ENCODE data around the gene ALG8.
A peak's percentile ranks its signal among the peaks of the same experiment; 100 is the strongest.

The ALG8 gene

DNA sequence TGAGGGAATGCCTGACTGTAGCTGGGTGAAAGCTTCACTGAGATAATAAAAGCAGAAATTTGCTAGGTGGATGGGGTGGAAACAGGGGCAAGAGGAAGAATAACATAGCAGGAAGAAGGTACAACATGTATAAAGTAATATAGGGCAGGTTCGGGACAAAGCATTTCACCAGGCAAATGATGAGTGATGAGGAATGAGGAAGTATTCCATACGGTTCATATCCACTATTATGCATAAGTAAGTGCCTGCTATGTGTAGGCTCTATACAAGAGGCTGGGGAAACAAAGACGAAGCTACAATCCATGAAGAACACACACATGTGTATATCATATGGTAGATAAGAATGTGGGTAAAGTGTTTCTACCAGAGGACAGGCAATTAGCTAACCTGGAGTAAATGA lies 67.7 kb downstream of the ALG8 start:
- Histone ChIP-seq H3K27ac (no peak overlapping the region), H4K20me1 (peaks cover 32 to 80% (median 65%) of the 10 kb centered on the region in 11 experiments; a peak in 20 of 22 replicates), H3K4me3 (no peak overlapping the region), H3K36me3 (peaks cover 74 to 96% (median 84%) of the 10 kb centered on the region in 11 experiments), H3K27me3 (no peaks in the 10 kb centered on the region), H3K9me3 (replicated peaks in 1 of 11) (no peaks in the 10 kb centered on the region), H3K4me2 (no peak overlapping the region), H3K4me1 (peaks cover 0 to 44% (median 6%) of the 10 kb centered on the region in 10 experiments; a peak in 17 of 20 replicates), H3K9ac (no peak overlapping the region)
- TF ChIP-seq Cebpa-rat (IDR thresholded peaks at IDR 0.05): no peak

DNA sequence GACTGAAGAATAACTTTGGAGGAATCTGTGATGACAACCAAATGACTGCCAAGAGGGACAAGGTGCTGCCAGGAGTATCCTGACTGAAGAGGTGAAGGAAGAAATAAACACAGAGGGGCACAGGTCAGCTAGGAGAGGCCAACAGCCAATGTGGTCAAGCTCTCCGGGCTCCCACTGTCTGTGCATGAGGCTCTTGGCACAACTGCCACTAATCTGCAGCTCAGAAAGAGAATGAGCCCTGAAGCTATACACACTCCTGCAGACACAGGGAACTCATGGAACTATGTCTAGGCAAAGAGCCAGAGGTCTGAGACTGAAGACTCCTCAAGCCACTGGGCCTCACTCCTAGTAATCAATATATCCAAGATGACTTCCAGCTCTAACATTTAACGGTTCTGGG lies 68.8 kb downstream of the ALG8 start:
- peaks cover 71 to 95% (median 75%) of the 10 kb centered on the region in 11 experiments for H3K36me3 ChIP-seq

DNA sequence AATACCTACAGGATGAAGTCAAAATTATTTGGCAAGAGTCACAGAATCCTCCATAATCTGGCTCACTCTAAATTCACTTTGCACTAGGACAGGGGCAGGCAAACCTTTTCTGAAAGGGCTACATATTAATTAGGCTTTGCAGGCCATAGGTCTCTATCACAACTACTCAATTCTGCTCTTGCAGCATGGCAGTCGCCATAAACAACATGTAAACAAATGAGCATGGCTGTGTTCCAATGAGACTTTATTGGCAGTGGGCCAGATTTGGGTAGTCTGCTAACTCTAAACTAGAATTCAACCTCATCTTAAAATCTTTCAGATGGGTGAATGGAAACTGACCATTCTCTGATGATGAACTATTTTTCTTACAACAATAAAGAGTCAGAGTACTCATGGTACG lies 70.0 kb downstream of the ALG8 start:
- peaks cover 61 to 86% (median 70%) of the 10 kb centered on the region in 11 experiments for H3K36me3 ChIP-seq

More for the DNA sequence above, 68.8 kb downstream of the ALG8 start:
- Histone ChIP-seq H3K4me2 (no peak overlapping the region), H3K27me3 (no peaks in the 10 kb centered on the region), H3K4me1 (peaks cover 0 to 37% (median 4%) of the 10 kb centered on the region in 10 experiments; a peak in 9 of 20 replicates), H3K4me3 (no peak overlapping the region), H3K9ac (no peak overlapping the region), H3K27ac (no peak overlapping the region), H4K20me1 (peaks cover 23 to 69% (median 54%) of the 10 kb centered on the region in 11 experiments; a peak in 20 of 22 replicates), H3K9me3 (replicated peaks in 1 of 11) (no peaks in the 10 kb centered on the region)
- TF ChIP-seq Cebpa-rat (IDR thresholded peaks at IDR 0.05): no peak

DNA sequence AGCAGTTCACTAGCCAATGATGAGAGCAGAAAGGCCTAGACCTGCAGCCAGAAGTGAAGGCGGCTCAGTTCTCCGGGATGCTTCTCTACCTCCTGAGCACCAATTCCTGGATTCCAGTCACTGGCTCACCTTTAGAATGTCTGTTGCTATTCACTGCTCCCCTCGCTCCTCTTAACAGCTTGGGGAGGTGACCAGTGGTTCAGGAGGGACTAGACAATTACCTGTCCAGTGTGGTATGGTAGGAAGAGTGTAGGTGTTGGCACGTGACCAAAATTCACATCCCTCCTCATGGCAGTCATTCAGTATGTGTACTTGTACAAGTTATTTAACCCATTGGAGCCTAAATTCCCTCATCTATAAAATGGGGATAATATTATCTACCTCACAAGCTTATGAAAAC lies 71.7 kb downstream of the ALG8 start:
- no peaks in the 10 kb centered on the region for H3K9me3 ChIP-seq (replicated peaks in 1 of 11)
- no peak overlapping the region for H3K9ac ChIP-seq
- peaks cover 56 to 72% (median 57%) of the 10 kb centered on the region in 11 experiments for H3K36me3 ChIP-seq
- no peak overlapping the region for H3K27ac ChIP-seq
- peaks cover 5 to 40% (median 25%) of the 10 kb centered on the region in 11 experiments; a peak in 16 of 22 replicates for H4K20me1 ChIP-seq
- no peak overlapping the region for H3K4me3 ChIP-seq
- H3K27me3 ChIP-seq: no peaks in the 10 kb centered on the region
- H3K4me1 ChIP-seq: peaks cover 0 to 22% (median 4%) of the 10 kb centered on the region in 10 experiments; a peak in 9 of 20 replicates
- H3K4me2 ChIP-seq: no peak overlapping the region
- no peak for TF ChIP-seq Cebpa-rat (IDR thresholded peaks at IDR 0.05)

More for the DNA sequence above, 70.0 kb downstream of the ALG8 start:
- H3K9ac ChIP-seq: no peak overlapping the region
- H3K4me1 ChIP-seq: peaks cover 0 to 33% (median 4%) of the 10 kb centered on the region in 10 experiments; a peak in 9 of 20 replicates
- peaks cover 12 to 58% (median 43%) of the 10 kb centered on the region in 11 experiments; a peak in 19 of 22 replicates for H4K20me1 ChIP-seq
- no peaks in the 10 kb centered on the region for H3K9me3 ChIP-seq (replicated peaks in 1 of 11)
- TF ChIP-seq Cebpa-rat (IDR thresholded peaks at IDR 0.05): no peak
- H3K4me3 ChIP-seq: no peak overlapping the region
- H3K27ac ChIP-seq: no peak overlapping the region
- H3K27me3 ChIP-seq: no peaks in the 10 kb centered on the region
- H3K4me2 ChIP-seq: no peak overlapping the region

DNA sequence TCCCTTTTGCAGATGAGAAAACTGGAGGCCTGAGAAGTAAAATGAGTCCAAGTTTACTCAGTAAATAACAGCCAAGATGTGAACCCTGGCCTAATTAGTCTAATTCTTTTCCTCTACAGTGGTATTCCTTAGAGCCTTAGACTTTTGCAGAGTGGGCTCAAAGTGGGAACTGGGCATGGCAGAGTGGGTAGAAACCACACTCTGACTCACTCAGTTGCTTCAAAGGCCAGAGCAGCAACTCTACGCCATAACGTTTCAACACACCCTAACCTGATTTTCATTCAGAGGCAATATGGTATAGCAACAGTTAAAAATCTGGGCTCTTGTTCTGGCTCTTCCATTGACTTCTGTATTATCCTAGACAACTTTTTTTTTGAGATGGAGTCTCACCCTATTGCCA lies 73.0 kb downstream of the ALG8 start:
- H3K27ac ChIP-seq: no peak overlapping the region
- peaks cover 3 to 28% (median 13%) of the 10 kb centered on the region in 11 experiments; a peak in 14 of 22 replicates for H4K20me1 ChIP-seq
- no peak for TF ChIP-seq Cebpa-rat (IDR thresholded peaks at IDR 0.05)
- no peaks in the 10 kb centered on the region for H3K9me3 ChIP-seq (replicated peaks in 1 of 11)
- peak overlapping the region in 5 of 11 experiments; percentile 7 to 55 (median 22); a peak in 6 of 22 replicates for H3K4me2 ChIP-seq
- H3K4me1 ChIP-seq: peaks cover 0 to 18% (median 4%) of the 10 kb centered on the region in 10 experiments; a peak in 9 of 20 replicates
- H3K36me3 ChIP-seq: peaks cover 43 to 59% (median 45%) of the 10 kb centered on the region in 11 experiments
- no peak overlapping the region for H3K4me3 ChIP-seq
- H3K27me3 ChIP-seq: no peaks in the 10 kb centered on the region
- H3K9ac ChIP-seq: no peak overlapping the region

DNA sequence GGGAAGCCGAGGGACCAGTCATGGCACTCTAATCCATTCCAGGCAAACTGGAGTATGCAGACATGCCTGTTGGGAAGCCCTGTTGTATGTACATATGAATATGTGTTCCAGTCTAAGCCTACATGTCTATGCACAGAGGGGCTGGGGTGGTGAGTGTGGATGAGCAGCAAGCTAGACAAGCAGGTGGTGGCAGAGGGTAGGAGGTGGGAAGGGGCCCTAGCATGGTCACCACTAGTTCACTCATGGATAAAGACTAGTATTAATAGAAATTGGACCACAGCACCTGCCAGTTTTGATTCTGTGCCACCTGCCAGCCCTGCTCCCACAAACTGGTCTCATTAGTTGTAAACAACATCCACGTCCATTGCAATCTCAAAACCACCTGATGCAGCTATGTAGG lies 74.2 kb downstream of the ALG8 start:
- TF ChIP-seq Cebpa-rat (IDR thresholded peaks at IDR 0.05): no peak
- no peak overlapping the region for H3K9ac ChIP-seq
- H3K4me3 ChIP-seq: no peak overlapping the region
- peaks cover 0 to 15% (median 1%) of the 10 kb centered on the region in 11 experiments; a peak in 11 of 22 replicates for H4K20me1 ChIP-seq
- no peaks in the 10 kb centered on the region for H3K27me3 ChIP-seq
- peaks cover 31 to 47% (median 32%) of the 10 kb centered on the region in 11 experiments for H3K36me3 ChIP-seq
- no peaks in the 10 kb centered on the region for H3K9me3 ChIP-seq (replicated peaks in 1 of 11)
- H3K27ac ChIP-seq: no peak overlapping the region
- no peak overlapping the region for H3K4me2 ChIP-seq
- H3K4me1 ChIP-seq: peaks cover 0 to 18% (median 4%) of the 10 kb centered on the region in 10 experiments; a peak in 9 of 20 replicates

DNA sequence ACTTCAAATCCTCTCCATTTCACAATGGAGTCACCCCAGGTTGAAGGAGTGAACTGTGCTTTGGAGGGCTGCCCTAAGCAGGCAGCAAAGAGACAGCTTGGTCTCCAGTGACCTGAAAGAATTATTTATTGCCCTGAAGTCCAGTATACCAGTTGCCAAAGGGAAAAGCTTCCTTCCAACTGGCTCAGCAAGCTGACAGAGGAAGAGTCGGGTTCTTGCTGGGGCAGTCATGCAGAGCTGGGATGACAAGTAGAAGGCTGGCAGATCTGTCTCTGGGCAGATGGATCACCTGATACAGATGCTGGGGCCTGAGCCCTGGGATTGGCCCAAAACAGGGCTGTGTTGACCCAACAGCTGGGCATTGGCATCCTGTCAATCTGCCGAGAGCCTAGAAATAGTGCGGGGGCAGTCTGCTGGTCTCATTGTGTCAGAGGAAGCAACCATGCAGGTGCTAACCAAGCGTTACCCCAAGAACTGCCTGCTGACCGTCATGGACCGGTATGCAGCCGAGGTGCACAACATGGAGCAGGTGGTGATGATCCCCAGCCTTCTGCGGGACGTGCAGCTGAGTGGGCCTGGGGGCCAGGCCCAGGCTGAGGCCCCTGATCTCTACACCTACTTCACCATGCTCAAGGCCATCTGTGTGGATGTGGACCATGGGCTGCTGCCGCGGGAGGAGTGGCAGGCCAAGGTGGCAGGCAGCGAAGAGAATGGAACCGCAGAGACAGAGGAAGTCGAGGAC lies 75.8 kb downstream of the ALG8 start, which contains the start of gene THRSP:
Gene THRSP, plus strand, starts transcription at position 422 of the 742 bp plus-strand sequence. Its CDS starts 21 bp downstream, at position 443.
- H3K4me2 ChIP-seq: no peak within 1 kb of the TSS
- H3K9me3 ChIP-seq (replicated peaks in 1 of 11): no peaks in the 10 kb centered on the region
- no peaks in the 10 kb centered on the region for H3K27me3 ChIP-seq
- no peaks in the 10 kb centered on the region; a peak in 3 of 22 replicates for H4K20me1 ChIP-seq
- H3K9ac ChIP-seq: no peak within 1 kb of the TSS
- H3K4me3 ChIP-seq: no peak within 1 kb of the TSS
- peaks cover 15 to 31% (median 16%) of the 10 kb centered on the region in 11 experiments for H3K36me3 ChIP-seq
- H3K27ac ChIP-seq: no peak within 1 kb of the TSS
- H3K4me1 ChIP-seq: peaks cover 0 to 18% (median 4%) of the 10 kb centered on the region in 10 experiments; a peak in 9 of 20 replicates
- no peak; a peak in 1 of 22 replicates for TF ChIP-seq Cebpa-rat (IDR thresholded peaks at IDR 0.05)

DNA sequence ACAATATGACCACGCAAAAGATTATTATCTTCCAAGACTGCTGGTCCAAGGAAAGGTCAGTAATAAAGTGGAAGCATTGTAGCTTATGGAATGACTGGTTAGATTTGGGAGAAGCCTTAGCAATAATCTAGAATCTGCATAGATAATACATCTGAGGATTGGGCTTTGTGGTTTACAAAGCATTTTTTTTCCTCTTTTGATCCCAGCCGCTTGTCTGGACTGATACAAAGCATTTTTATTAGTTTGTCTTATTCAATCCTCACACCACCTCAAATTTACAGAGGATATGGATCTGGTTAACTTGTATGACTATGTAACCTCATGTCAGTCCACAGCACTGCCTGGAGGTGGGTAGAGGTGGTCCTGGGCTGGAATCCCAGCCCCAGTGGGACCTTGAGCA lies 76.8 kb downstream of the ALG8 start:
- Histone ChIP-seq H3K36me3 (peaks cover 5 to 21% (median 7%) of the 10 kb centered on the region in 11 experiments), H3K9ac (no peak overlapping the region), H3K4me2 (no peak overlapping the region), H3K9me3 (replicated peaks in 1 of 11) (no peaks in the 10 kb centered on the region), H3K27ac (no peak overlapping the region), H3K27me3 (no peaks in the 10 kb centered on the region), H3K4me1 (peaks cover 0 to 16% (median 4%) of the 10 kb centered on the region in 10 experiments; a peak in 9 of 20 replicates), H3K4me3 (no peak overlapping the region), H4K20me1 (no peaks in the 10 kb centered on the region; a peak in 1 of 22 replicates)
- no peak for TF ChIP-seq Cebpa-rat (IDR thresholded peaks at IDR 0.05)

DNA sequence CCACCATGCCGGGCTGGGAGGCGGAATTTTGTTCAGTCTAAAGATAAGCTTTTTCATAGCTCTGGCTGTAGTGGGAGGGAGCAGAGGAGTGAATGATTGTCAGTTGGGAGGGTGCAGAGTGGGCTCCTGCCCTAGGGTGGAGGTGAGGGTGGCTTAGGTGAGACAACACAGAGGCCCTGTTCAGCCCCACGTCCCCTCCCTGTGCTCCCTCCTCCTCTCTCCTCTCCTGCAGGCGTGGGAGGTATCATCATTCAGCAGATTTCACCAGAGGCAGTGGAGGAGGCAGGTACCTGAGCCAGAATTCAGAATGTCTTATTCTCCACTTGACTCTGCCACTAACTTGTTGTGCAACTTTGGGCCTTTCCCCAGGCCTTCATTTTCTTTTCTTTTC lies 77.5 kb downstream of the ALG8 start:
- H3K27ac ChIP-seq: no peak overlapping the region
- H3K4me2 ChIP-seq: no peak overlapping the region
- H3K9ac ChIP-seq: no peak overlapping the region; a peak in 1 of 22 replicates
- peaks cover 0 to 14% (median 0%) of the 10 kb centered on the region in 11 experiments; a peak in 7 of 22 replicates for H3K36me3 ChIP-seq
- H3K27me3 ChIP-seq: no peaks in the 10 kb centered on the region
- H3K4me3 ChIP-seq: no peak overlapping the region
- no peaks in the 10 kb centered on the region for H3K9me3 ChIP-seq (replicated peaks in 1 of 11)
- H3K4me1 ChIP-seq: peaks cover 0 to 9% (median 3%) of the 10 kb centered on the region in 10 experiments; a peak in 8 of 20 replicates
- no peaks in the 10 kb centered on the region; a peak in 1 of 22 replicates for H4K20me1 ChIP-seq
- no peak for TF ChIP-seq Cebpa-rat (IDR thresholded peaks at IDR 0.05)
